Erythroblast (primary cell): Measurements from ENCODE around the gene SPIB.

Source experiments
- GATA1 ChIP-seq: IDR thresholded peaks from 2 replicates; pipeline ENCODE4 v1.6.1; 2011; ENCODE audit warnings: low read depth, mild to moderate bottlenecking, control low read depth, low read length, moderate library complexity
- POLR2A ChIP-seq: IDR thresholded peaks from 2 replicates; pipeline ENCODE4 v1.6.1; 2011; ENCODE audit warnings: mild to moderate bottlenecking, low read length

GRCh38 chr19:50377051-50377461 is 41.7 kb upstream of the SPIB start:
- TF ChIP-seq POLR2A: no peak
- no peak for TF ChIP-seq GATA1
